ENCODE data around the gene IMMP2L.

- no peak for TF ChIP-seq ELF4 (IDR thresholded peaks at IDR 0.05)
- no peak for TF ChIP-seq FOXM1 (IDR thresholded peaks at IDR 0.05; ENCODE audit: borderline replicate concordance)
- no peak for TF ChIP-seq ZNF384 (IDR thresholded peaks at IDR 0.05)
- TF ChIP-seq SP1 (IDR thresholded peaks at IDR 0.05), result no peak
- no peak for TF ChIP-seq BHLHE40 (IDR thresholded peaks at IDR 0.05; ENCODE audit: borderline replicate concordance)
- no peak for TF ChIP-seq HDGF (IDR thresholded peaks at IDR 0.05; ENCODE audit: borderline replicate concordance)
- TF ChIP-seq PKNOX1 (IDR thresholded peaks at IDR 0.05), result no peak
These were observed 490.7 kb downstream of the IMMP2L start for GRCh38 chr7:111071556-111071955.
